Sigmoid colon (tissue), 3 donors: ENCODE results near the gene MEGF6.

Experiments
- CTCF ChIP-seq, 4 experiments: fragments of 450-650 bp in 3 of 4; fragments of 200-600 bp in 1 of 4; IDR thresholded peaks; one replicate each; pipeline ENCODE4 v1.5.1; 2016 to 2019; ENCODE audit warnings: antibody characterized with exemption in 4 of 4, mild to moderate bottlenecking in 3 of 4, moderate library complexity in 2 of 4
- POLR2A ChIP-seq, 2 donors: fragments of 450-650 bp; IDR thresholded peaks; one replicate each; pipeline ENCODE4 v1.6.1; 2016; ENCODE audit warnings: antibody characterized with exemption in 2 of 2, mild to moderate bottlenecking in 2 of 2, moderate library complexity in 2 of 2

DNA sequence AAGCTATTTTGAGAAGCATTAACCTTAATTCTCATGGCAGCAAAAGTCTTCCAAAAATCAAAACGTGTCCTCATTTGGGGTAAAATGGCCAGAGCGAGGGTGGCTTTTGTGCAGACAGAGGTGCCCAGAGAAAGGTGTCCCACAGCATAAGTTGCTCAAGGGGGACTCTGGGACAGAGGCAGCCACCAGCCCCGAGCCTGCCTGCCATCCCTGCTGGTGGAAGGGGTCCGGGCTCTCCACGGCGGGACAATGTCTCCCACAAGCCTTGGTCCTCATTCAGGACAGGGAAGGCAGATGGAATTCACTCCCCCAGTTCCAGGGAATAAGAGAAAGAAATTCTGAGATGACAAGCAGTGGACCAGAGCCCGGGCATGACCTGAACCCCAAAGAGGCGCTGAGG, 169.4 kb downstream of the MEGF6 start:
- TF ChIP-seq CTCF (IDR thresholded peaks at IDR 0.05) (no peak), POLR2A (IDR thresholded peaks at IDR 0.05) (no peak)
